Brain microvascular endothelial cell (primary cell): ENCODE measurements around the gene LSM14B.
"Not testable (repeated sequence)": the region's sequence is repeated elsewhere in the genome, so short reads cannot be mapped to it uniquely, and the experiment has no call there.

Experiments
- DNase-seq: peaks from one replicate; pipeline ENCODE4 v3.0.0-alpha.2; 2020
- H3K27ac ChIP-seq: fragments of 250-450 bp; sonication (Bioruptor Pico); 2 replicates; pipeline ENCODE4 v1.5.1; 2020; ENCODE audit warnings: mild to moderate bottlenecking, moderate library complexity
- H3K27me3 ChIP-seq: fragments of 250-450 bp; sonication (Bioruptor Pico); replicated peaks from 2 replicates; pipeline ENCODE4 v1.5.1; 2020; ENCODE audit warnings: mild to moderate bottlenecking
- H3K36me3 ChIP-seq: fragments of 250-450 bp; sonication (Bioruptor Pico); replicated peaks from 2 replicates; pipeline ENCODE4 v1.5.1; 2020; ENCODE audit warnings: mild to moderate bottlenecking
- H3K4me3 ChIP-seq: 2 replicates; pipeline ENCODE4 v1.5.1; 2011; ENCODE audit warnings: low read depth, mild to moderate bottlenecking, control low read depth, low read length, moderate library complexity
- in situ Hi-C: cut with HindIII; loops from 2 replicates; pipeline ENCODE4 v1.10.0; 2017; ENCODE audit warnings: low sequenced_read_pairs, low pct_ligation_motif_present
- TF ChIP-seq, protein P1 (sequence below): IDR thresholded peaks from 2 replicates; pipeline ENCODE4 v1.5.1; 2011; ENCODE audit warnings: low read depth, mild to moderate bottlenecking, moderate library complexity, low read length, control low read depth, inconsistent platforms; ENCODE audit errors: missing control alignments

The LSM14B gene

DNA sequence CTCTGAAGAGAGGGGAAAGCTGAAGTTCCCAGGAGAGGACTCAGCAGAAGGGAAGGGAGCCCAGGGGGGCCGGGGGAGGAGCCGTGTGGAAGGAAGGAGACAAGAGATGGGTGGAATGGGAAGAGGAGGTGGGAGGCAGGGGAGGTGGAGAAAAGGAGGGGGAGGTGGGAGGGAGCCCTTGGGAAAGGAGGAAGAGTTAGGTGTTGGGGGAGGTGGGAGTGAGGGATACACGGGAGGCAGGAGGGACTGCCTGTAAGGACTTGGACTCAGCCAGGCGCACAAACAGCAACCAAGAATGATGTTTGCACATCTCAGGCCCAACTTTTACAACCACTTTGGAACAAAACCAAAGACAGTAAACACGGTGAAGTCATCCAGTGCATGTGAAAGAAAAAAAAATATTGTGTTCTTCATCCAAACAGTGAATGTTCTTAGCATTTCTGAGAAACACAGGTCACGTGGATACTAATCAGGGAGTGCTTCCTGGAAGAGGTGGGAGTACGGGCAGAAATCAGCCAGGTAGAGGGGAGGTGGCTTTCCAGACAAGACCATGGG is 17.4 kb upstream of the LSM14B start:
- H3K27me3 ChIP-seq = no peaks in the 10 kb centered on the region
- DNase-seq = no peak
- TF ChIP-seq, protein P1, sequence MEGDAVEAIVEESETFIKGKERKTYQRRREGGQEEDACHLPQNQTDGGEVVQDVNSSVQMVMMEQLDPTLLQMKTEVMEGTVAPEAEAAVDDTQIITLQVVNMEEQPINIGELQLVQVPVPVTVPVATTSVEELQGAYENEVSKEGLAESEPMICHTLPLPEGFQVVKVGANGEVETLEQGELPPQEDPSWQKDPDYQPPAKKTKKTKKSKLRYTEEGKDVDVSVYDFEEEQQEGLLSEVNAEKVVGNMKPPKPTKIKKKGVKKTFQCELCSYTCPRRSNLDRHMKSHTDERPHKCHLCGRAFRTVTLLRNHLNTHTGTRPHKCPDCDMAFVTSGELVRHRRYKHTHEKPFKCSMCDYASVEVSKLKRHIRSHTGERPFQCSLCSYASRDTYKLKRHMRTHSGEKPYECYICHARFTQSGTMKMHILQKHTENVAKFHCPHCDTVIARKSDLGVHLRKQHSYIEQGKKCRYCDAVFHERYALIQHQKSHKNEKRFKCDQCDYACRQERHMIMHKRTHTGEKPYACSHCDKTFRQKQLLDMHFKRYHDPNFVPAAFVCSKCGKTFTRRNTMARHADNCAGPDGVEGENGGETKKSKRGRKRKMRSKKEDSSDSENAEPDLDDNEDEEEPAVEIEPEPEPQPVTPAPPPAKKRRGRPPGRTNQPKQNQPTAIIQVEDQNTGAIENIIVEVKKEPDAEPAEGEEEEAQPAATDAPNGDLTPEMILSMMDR = no peak
- H3K36me3 ChIP-seq = no peaks in the 10 kb centered on the region
- H3K4me3 ChIP-seq = no peak overlapping the region
- no peak overlapping the region for H3K27ac ChIP-seq
- in situ Hi-C loops = no loop called here

DNA sequence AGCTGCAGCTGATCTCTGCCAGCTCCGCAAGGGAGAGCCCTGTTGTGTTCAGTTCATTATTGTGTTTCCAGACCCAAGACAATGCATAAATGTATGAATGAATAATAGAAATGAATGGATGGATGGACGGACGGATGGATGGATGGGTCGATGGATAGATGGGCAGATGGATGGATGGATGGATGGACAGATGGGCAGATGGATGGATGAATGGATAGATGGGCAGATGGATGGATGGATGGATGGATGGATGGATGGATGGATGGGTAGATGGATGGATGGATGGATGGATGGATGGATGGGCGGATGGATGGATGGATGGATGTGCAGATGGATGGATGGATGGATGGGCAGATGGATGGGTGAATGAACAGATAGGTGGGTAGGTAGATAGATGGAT is 16.7 kb upstream of the LSM14B start:
- no peaks in the 10 kb centered on the region for H3K27me3 ChIP-seq
- in situ Hi-C loops = no loop called here
- DNase-seq = no peak
- TF ChIP-seq, protein P1 = no peak
- H3K36me3 ChIP-seq = no peaks in the 10 kb centered on the region
- no peak overlapping the region for H3K27ac ChIP-seq
- H3K4me3 ChIP-seq = no peak overlapping the region

DNA sequence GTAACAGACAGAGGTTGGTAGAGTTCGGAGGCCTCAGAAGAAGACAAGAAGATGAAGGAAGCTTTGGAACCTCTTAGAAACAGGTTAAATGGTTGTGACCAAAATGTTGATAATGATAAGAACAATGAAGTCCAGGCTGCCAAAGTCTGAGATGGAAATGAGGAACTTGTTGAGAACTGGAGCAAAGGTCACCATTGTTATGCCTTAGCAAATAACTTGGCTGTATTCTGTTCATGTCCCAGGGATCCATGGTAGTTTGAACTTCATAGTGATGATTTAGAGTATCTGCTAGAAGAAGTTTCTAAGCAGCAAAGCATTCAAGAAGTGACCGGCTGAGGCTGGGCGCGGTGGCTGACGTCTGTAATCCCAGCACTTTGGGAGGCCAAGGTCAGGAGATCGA is 11.1 kb upstream of the LSM14B start:
- Histone ChIP-seq H3K36me3 (no peaks in the 10 kb centered on the region), H3K4me3 (no peak overlapping the region), H3K27ac (no peak overlapping the region), H3K27me3 (no peaks in the 10 kb centered on the region)
- DNase-seq = no peak
- in situ Hi-C loops = no loop called here
- TF ChIP-seq, protein P1 = no peak

DNA sequence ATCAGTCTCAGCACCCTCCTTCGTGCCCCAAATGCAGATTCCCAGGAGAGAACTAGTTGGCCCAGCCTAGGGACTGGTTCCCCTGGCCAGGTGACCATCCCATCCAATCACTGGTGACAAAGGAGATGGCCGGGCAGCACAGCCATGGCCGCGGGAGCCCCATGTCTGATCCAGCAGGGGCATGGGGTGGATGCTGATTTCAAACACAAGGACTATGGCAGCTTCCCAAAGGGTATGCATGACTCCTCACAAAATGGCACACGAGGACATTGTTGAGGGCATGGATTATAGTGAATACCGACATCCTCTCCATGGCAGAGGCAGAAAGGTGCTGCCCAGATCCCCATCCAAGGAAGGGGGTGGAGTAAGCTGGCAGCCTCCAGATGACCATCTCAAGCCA is 9.9 kb upstream of the LSM14B start:
- TF ChIP-seq, protein P1 = no peak
- in situ Hi-C loops = no loop called here
- no peak for DNase-seq
- H3K4me3 ChIP-seq = no peak overlapping the region
- H3K36me3 ChIP-seq = no peaks in the 10 kb centered on the region
- peaks cover 3% of the 10 kb centered on the region for H3K27me3 ChIP-seq
- H3K27ac ChIP-seq = no peak overlapping the region

DNA sequence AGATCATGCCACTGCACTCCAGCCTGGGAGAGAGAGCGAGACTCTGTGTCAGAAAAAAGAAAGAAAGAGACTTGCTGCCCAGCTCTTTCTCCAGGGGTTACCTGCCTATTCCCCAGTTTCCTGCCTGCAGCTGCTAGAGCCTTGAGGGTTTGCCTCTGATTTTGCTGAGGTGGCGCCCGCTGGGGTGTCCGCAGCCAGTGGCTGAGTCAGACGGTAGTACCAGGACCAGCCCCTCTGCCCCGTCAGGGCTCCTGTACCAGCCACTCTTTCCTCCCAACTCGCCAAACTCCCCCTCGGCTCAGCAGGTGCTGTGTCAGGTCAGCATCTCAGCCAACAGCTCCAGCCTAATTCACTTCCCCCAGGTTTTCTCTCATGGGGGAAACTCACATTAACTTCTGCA is 7.4 kb upstream of the LSM14B start:
- Histone ChIP-seq H3K36me3 (no peaks in the 10 kb centered on the region), H3K4me3 (no peak overlapping the region), H3K27ac (no peak overlapping the region), H3K27me3 (peaks cover 8% of the 10 kb centered on the region)
- no peak for DNase-seq
- TF ChIP-seq, protein P1 = no peak
- in situ Hi-C loops = no loop called here

DNA sequence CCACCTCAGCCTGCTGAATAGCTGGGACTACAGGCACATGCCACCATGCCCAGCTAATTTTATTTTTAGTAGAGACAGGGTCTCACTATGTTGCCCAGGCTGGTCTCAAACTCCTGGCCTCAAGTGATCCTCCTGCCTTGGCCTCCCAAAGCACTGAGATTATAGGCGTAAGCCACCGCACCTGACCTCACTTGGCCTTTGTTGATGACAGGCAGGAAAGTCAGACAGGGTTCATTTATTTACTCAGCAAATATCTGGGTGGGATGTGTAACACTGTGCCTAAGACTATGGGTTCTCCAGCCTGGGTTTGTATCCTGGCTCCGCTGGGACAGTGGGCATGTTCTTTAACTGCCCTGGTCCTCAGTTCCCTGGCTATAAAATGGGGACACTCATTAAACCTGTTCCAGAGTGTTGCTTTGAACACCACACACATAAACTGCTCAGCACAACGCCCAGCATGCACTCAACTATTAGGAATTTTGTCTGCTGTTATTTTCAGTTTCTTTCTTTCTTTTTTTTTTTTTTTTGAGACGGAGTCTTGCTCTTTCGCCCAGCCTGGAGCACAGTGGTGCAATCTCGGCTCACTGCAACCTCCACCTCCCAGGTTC is 6.4 kb upstream of the LSM14B start:
- not testable (repeated sequence) for H3K4me3 ChIP-seq, H3K27me3 ChIP-seq

More for the DNA sequence above, 6.4 kb upstream of the LSM14B start:
- DNase-seq, H3K36me3 ChIP-seq, H3K27ac ChIP-seq, in situ Hi-C loops: not testable (repeated sequence)
